NCI-H69 (cell line): ENCODE results near the gene WNT9A.
"Not testable (repeated sequence)": the region's sequence is repeated elsewhere in the genome, so short reads cannot be mapped to it uniquely, and the experiment has no call there.

Experiments
- DNase-seq: peaks from one replicate; lab custom pipeline; 2025; lab: John Stamatoyannopoulos, UW

The WNT9A gene

GRCh38 chr1:227947676-227948492 lies at the start of gene WNT9A:
Gene WNT9A (minus strand): TSS chr1:227947932. CDS start chr1:227947887, 45 bp downstream.
- peak; percentile 95 for DNase-seq

GRCh38 chr1:227996187-227996950 lies 48.6 kb upstream of the WNT9A start:
- DNase-seq: no peak

GRCh38 chr1:227994632-227995300 lies 47.0 kb upstream of the WNT9A start:
- no peak for DNase-seq

- DNase-seq: no peak
Observed at GRCh38 chr1:227987181-227987580, 39.4 kb upstream of the WNT9A start.

- DNase-seq: not testable (repeated sequence)
Observed at GRCh38 chr1:227975583-227976283, 28.0 kb upstream of the WNT9A start.

GRCh38 chr1:227973724-227974288 lies 26.1 kb upstream of the WNT9A start:
- not testable (repeated sequence) for DNase-seq

- DNase-seq: peak; percentile 30
Observed at GRCh38 chr1:227972843-227973374, 25.2 kb upstream of the WNT9A start.

GRCh38 chr1:227972283-227972679 lies 24.5 kb upstream of the WNT9A start:
- not testable (repeated sequence) for DNase-seq

GRCh38 chr1:227971643-227972282 lies 24.0 kb upstream of the WNT9A start:
- DNase-seq: not testable (repeated sequence)

- DNase-seq: not testable (repeated sequence)
Observed at GRCh38 chr1:227971216-227971615, 23.5 kb upstream of the WNT9A start.

- not testable (repeated sequence) for DNase-seq
Observed at GRCh38 chr1:227970076-227970995, 22.6 kb upstream of the WNT9A start.

- DNase-seq: not testable (repeated sequence)
Observed at GRCh38 chr1:227967815-227968214, 20.1 kb upstream of the WNT9A start.

GRCh38 chr1:227966733-227967132 lies 19.0 kb upstream of the WNT9A start:
- not testable (repeated sequence) for DNase-seq

- no peak for DNase-seq
Observed at GRCh38 chr1:227961651-227962466, 14.1 kb upstream of the WNT9A start.

GRCh38 chr1:227959325-227959860 lies 11.7 kb upstream of the WNT9A start:
- no peak for DNase-seq

- DNase-seq: no peak
Observed at GRCh38 chr1:227958617-227959324, 11.0 kb upstream of the WNT9A start.

GRCh38 chr1:227955808-227956207 lies 8.1 kb upstream of the WNT9A start:
- DNase-seq: no peak
